ENCODE measurements around the gene PRKCA.
A peak's percentile ranks its signal among the peaks of the same experiment; 100 is the strongest.
"Not testable (repeated sequence)": the region's sequence is repeated elsewhere in the genome, so short reads cannot be mapped to it uniquely, and the experiment has no call there.

Gene PRKCA

DNA sequence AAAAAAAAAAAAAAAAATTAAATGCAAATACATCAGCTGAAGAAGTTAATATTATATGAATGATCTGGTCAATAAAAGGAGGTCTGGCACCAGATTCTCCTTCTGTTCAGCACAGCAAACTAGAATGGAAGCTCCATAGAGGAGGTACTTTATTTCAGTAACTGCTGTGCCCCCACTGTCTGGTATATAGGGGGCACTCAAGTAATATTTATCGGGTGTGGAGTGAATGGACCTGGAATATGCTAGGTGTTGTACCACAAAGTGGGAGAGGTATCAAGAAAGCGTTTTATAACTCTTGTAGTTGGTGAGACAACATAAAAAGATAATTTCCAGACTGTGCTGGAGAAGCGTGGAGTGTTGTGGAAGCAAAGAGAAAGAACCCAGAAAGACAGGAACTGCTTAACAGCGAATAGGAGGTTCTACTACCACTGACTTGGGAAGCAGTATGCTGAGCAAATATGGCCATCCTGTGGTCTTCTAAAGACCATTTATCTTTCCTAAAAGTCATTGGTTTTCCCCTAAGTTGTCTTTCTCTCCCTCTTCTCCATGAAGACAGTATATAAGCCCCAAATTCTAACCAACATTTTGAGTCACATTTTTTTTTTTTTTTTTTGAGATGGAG, 12.2 kb upstream of the PRKCA start:
- DNase-seq (ENCODE audit: low spot score), result peak; percentile 33

DNA sequence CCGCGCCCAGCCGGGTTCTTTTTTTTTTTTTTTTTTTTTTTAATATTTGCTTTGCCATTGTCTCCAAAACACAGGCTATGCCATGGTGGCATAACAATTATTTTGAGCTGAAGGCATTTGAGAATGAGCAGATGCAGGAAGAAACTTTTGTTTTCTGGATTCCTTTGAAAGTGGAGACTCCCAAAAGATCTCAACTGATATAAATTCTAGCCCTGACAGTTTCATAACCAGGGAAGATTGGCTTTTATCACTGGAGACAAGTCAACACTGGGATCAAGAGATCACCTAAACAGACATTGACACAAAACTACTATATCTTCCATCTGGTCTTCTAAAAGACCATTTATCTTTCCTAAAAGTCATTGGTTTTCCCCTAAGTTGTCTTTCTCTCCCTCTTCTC, 10.1 kb upstream of the PRKCA start:
- DNase-seq (ENCODE audit: low spot score), result no peak

DNA sequence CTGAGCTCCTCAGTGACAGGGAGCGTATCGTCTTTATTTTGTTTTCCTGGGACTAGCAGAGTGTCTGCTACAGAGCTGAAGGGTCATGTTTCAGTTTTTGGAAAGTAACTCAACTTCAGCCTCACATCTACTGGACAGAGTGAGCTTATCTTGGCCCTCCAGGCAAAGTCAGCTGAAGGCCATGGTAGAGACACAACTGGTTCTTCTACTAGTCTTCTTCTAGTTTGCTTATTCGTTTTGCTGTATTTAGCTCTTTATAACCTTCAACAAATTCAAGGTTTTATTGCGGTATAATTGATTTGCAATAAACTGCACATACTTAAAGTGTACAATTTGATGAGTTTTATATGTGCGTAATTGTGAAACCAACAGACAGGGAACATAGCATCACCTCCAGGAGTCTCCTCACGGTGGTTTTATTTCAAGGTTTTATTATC, 6.1 kb upstream of the PRKCA start:
- DNase-seq (ENCODE audit: low spot score), result no peak

DNA sequence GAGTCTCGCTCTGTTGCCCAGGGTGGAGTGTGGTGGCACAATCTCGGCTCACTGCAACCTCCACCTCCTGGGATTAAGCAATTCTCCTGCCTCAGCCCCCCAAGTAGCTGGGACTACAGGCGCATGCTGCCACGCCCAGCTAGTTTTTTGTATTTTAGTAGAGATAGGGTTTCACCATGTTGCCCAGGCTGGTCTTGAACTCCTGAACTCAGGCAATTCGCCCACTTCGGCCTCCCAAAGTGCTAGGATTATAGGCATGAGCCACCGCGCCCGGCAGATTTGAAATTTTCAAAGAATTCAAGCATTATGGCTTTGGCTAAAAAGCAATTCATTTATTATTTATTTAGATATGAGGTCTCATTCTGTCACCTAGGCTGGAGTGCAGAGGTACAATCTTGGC, 5.0 kb upstream of the PRKCA start:
- DNase-seq (ENCODE audit: low spot score), result not testable (repeated sequence)

DNA sequence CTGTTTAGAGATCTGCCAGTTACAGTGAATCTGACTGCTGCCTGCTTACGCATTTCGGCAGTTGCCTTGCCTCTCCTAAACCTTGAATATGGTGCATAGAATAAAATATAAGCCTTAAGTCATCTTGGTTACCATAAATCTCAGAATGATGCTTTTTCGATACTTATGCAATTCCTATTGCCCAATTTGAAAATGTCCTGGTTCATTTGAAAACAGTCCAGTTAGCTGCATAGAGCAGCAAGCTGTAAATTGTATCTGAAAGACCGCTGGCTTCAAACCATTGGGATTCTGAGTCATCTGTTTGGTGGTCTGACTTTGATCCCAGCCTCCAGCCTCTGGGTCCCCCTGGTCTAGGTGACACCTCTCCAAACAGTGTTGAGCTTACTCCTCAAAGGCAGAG, 2.7 kb upstream of the PRKCA start:
- no peak for DNase-seq (ENCODE audit: low spot score)

DNA sequence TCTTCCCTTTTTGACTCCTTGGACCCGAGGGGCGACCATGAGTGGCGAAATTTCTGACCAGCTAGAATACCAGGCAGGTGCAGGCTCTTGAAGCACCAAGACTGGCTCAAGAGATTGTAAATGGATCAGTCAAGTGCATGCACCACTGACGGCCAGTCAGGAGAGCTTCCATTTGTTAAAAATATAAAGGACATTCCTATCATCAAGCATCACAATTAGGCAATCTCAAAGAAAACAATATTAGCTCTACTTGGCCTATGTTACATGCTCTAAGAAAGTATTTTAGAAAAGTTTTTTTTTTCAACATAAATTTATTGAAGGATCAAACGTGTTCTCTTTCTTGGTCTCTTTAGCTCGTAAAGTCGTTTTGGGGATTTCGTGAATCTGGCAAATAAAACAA, 1.5 kb upstream of the PRKCA start:
- DNase-seq (ENCODE audit: low spot score), result no peak

DNA sequence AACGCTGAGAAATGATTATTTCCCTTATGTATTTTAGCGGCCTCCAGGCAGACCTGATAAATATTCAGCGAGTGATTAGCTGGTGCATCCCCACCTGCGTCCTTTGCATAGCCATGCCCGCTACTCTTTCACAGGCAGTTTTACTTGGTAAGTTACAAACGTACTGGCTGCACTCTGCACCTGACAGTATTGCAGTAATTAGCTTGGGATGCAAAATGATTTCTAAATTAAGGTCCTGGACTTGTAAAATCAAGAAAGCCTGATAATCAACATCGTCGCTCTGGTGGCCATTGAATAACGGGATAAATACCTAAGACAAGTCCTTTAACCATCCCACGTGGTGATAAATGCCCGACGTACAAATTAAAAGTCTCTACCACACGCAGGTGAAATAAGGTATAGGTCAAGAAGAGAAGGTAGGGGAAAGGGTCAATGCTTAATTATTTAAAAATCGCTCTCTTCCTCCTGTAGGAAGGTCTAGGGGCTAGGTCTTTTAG, 998 bp upstream of the PRKCA start:
- peak; percentile 58 for DNase-seq (ENCODE audit: low spot score)

DNA sequence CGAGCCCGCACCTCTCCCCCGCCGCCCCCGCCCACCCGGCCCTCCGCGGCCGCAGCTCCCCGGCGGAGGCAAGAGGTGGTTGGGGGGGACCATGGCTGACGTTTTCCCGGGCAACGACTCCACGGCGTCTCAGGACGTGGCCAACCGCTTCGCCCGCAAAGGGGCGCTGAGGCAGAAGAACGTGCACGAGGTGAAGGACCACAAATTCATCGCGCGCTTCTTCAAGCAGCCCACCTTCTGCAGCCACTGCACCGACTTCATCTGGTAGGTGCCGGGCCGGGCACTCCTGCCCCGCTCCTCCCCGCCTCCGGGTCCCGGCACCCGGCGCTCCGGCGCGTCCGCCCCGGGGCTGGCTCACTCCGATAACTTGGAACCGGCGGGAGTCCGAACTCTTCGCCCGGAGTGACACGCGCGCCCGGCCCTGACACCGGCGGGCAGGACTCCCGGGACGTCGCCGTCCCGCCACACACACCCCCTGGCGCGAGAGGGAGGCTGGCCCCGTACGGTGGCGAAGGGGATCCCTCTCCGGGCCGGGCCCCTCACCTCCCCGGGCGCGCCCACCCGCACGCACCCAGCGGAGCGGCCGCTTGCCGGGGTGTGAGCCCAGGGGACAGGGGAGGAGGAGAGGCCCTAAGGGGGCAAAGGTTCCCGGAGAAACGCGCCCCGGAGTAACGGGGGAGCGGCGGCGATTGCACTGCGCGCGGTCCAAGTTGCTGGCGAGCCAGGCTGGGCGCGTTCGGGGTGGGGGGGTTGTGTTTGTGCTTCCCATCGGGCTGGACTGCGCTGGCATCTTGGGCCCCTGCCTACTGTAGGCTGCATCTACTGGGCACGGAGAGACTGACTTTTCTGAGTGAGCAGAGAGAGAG, 581 bp downstream of the PRKCA start:
- DNase-seq (ENCODE audit: low spot score), result peak; percentile 58

DNA sequence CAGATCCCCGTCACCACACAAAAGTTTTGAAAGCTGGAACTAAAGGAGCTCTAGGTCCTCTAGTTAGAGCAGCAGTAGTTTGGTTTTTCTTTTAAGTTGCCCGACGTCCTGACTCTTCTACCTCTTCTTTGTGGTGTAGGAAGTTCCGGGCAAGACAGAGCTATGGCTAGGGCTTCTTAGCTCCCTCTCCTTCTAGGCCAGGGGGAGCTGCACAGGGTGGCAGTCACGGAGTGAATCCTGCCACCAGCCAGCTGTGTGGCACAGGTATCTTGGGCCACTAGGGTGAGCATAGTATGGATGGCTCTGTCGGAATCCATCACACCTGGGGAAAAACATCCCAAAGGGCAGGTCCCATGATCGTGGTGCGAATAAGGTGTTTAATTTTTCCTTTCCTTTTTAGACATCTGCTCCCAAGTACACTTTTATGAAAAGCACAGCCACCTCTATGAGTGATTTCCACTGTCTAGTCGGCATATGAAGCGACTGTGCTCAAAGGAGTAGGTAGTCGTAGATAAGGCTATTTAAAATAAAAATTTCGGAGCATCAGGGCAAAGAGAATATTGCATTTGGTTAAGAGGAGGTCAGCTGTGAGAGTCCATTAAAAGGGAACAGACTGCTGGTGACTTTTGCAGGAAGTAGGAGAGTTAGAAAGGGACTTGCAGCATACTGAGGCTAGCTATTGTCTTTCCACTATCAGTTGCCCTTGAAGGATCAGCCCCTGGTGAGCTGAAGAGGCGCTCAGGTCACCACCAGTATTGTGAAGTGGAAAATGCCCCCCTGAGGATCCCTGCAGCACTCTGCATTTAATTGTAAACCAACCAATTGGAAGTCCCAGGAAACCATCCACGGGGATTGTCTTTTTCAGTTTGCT, 2.1 kb downstream of the PRKCA start:
- no peak for DNase-seq (ENCODE audit: low spot score)

DNA sequence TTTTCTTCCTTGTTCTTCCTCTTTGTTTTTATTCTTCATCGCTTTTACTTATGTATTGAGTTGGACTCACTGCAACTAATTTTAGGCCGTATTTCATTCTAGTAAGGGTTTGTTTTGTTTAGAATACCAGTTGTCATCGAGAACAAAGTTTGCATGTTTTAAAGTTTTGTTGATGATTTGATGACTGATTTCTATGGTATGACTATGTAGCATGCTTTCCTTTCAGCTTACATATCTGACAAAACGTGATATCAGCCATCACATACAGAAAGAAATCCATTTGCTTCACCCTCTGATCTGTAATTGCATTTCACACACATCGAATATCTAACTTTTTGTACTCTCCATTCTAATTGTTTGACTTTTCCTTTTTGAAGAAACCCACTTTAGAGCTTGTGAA, 4.0 kb downstream of the PRKCA start:
- no peak for DNase-seq (ENCODE audit: low spot score)

DNA sequence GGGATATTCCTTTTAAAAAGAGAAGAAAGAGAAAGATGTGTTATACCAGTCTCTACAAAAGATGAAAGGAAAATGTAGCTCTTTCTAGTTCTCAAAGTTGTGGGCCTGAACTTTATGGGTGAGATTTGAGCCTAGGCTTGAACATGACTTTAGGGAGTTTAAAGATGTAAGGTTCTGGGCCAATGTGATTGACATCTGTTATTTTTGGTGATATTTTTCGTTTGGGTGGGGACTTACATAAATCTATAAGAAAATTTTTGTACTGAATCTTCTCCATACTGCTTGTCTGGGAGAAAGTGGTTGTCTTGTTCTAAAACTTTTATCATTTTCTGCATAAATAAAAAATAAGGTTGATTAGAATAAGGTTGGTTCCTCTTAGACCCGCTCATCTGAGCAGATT, 4.8 kb downstream of the PRKCA start:
- no peak for DNase-seq (ENCODE audit: low spot score)

DNA sequence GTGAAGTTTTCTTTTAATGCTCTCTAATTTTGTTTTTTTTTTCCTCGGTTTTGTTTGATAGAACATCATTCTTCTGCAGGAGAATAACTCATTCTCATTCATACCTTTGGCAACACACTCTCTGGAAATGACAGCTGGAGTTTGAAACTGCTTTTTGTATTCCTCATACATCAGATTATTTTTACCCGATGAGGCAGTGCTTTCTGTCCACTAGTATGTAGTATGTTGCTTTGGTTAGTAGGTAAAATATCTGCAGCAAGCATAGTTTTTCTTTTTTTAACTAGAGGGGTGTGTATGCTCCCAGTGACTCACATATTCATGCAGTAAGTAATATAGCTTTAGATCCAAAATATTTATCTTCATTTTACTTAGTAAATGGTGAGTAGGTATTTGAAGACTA, 6.4 kb downstream of the PRKCA start:
- DNase-seq (ENCODE audit: low spot score), result no peak

DNA sequence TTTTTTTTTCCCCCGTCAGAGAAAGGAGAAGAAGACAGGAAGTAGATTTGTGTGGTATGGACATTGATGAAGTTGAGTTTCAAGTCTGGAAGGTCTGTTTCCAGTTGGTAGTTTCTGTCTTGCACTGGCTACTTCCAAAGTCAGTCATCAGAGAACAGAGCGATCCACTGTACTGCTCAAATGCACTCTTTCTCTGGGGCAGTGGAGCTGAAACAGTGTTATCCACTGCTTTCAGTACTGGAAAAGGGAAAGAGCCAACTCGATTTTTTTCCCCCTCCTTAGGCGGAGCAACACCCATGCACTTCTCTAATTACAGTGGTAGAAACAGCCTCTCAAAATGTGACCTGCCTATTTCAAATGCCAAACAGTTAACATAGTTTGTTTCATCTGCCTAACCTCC, 7.4 kb downstream of the PRKCA start:
- DNase-seq (ENCODE audit: low spot score), result no peak

DNA sequence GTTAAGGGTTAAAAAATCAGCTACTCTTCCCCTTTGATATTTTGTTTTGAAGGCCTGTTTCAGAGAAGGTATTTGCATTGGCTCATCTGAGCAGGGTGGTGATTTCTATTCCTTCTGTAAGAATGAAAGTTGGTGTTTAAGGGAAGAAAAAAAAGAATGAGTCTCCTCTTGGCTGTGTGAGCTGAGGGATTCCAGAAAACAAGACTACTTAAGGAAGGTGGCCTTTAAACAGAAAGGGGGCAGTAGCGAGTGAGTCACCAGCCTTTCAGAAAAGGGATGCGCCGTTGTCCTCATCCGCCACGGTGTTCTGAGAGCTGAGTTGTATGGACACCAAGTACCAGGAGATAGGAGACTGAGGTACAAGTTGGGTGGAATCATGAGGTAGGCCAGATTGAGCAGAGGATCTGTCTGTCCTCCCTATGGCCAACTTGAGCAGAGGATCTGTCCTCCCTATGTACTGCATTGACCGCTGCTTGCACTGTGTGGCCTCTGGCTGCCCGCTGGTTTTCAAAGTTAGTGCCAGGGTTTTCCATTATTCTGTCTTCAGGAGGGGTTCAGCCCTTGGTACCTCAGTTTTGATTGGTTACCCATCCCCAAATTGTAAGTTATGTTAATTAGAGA, 8.2 kb downstream of the PRKCA start:
- DNase-seq (ENCODE audit: low spot score), result no peak

DNA sequence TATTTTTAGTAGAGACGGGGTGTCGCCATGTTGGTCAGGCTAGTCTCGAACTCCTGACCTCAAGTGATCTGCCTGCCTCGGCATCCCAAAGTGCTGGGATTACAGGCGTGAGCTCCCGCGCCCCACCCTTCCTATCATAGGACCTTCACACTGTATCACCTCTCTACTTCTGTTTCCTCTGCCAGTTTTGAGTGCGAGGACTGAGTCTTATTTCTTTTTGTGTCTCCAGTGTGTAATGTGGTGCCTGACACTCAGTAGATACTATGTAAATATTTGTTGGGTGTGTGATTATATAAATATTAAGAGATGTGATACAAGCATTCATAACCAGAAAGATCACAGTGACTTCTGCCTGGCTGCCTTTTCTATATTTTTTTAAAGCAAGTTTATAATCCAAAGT, 10.5 kb downstream of the PRKCA start:
- DNase-seq (ENCODE audit: low spot score), result no peak

DNA sequence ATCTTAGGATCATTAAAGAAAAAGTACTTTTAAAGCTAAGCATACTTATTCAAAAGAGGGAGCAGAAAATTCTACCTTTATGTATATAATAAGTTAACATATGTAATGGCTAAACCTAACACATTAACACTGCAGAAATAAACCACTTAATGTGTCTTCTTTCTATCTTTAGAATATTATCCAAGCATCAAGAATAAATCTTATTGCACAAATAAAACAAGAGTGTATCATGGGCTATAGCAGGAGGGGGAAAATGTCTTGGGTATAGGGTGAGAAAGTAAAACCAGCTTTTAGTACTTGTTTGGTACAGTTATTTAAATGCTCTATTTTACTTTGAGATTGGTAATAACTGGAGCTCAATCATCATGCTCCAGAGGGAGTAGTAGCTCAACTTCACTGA, 10.9 kb downstream of the PRKCA start:
- DNase-seq (ENCODE audit: low spot score), result no peak

DNA sequence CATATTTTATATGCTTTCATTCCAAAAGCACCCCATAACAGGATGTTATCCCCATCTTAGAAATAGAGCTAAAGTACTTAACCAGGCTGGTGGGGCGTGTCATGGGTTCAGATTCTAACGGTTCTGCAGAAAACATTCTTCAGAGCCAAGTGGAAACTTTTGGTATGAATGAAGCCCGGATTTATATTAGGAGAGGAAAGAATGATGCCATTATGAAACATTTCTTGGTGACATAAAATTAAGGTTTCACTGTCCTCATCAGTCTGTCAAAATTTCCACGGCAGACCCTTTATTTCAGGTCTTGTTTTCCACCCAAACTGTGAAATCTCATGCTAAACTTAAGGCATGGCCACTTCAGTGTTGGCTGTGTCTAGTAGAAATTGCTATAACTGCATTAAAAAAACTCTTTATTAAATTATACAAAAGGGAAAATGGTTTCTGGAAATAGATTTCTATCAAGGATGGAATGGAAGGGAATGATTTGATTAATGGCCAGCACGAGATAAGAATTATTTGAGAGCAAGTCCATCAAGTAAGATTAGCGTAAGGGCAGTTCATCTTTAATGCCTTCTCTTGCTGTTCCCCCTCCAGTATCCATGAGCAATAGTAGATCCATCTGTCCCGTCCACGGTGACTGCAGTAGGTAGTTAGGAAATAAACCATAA, 11.7 kb downstream of the PRKCA start:
- no peak for DNase-seq (ENCODE audit: low spot score)

DNA sequence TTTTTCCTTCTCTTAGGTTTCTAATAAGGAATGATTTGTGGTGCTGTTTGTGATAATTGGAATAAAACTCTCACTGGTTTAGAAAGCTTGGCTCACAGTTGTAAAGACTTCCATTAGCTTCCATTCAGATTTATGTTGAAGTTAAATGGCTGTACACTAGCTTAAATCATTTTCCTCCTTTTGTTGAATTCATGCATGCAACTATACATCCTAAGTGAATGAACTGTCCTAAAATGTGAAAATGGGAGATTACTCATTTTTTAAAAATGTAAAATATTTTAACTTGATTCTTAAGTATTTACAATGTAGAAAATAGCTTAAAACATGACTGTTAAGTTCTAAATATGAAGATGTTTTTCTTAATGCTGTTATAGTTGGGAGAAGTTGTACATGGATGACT, 15.2 kb downstream of the PRKCA start:
- no peak for DNase-seq (ENCODE audit: low spot score)

DNA sequence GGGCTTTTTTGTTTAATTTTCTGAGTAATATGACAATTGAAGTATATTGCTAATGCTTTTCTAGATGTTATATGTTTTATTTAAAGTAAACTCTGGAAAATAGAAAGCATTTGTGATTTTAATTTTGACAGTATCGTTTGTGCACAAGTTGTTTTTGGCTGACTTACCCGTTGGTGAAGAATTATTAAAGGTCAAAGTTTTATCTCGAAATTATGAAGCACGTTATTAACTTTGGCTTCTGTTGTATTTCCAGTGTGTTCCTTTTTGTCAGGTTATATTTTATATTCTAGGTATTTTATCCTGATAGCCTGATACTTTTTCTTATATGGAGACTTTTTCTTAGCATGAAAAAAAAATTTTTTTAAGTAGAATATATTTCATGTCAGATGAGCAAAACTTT, 16.8 kb downstream of the PRKCA start:
- DNase-seq (ENCODE audit: low spot score), result no peak

DNA sequence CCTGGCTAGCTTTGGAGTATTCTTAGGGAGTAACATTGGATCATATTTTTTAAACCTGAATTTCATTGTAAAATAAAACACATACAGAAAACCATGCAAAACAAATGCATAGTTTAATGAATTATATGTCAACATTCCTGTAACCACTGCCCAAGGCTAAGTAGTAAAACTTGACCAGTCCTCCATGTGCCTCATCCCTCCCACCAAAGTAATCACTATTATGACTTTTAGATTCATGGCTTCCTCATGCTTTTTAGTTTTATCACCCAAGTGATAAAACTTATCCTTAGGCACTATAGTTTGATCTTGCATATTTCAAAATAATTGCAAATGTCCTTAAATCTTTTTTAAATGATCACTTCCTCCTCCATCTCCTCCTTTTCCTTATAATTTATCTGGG, 20.4 kb downstream of the PRKCA start:
- no peak for DNase-seq (ENCODE audit: low spot score)

DNA sequence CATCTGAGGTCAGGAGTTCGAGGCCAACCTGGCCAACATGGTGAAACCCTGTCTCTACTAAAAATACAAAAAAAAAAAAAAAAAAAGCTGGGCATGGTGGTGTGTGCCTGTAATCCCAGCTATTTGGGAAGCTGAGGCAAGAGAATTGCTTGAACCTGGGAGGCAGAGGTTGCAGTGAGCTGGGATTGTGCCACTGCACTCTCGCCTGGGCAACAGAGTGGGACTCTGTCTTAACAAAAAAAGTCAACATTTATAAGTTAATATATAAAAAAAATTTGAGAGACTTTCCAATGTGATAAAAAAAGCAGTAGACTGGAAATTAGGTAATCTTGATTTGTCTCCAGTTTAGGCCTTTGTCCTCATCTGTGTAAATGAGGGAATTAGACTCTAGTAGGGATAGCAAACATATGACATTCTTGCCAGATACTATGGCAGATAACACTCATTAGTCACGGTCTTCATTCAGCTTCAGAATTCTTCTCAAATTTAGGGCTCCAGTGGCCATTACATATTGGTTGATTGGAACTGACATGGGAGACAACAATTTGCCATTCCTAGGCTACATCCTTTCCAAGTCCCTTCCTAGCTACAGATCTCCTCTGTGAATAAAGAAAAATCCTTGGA, 22.1 kb downstream of the PRKCA start:
- DNase-seq (ENCODE audit: low spot score), result not testable (repeated sequence)

All from NAMALWA (cell line).